Gastroesophageal sphincter (tissue), 4 donors: ENCODE results near the gene MRPL50. TPM values are rescaled to one million over a fixed set of nuclear protein-coding genes. Genes with fewer than 3 reads are reported as not detected.

Experiments
- ATAC-seq: fragments of 150-250 bp; one replicate; pipeline ENCODE4 v1.9.1; 2016; ENCODE audit warnings: mild to moderate bottlenecking, moderate library complexity
- H3K27ac ChIP-seq, 4 donors: fragments of 200-600 bp; sonication (generic) in 3 of 4; 1 replicate in 3 of 4; 2 replicates in 1 of 4; pipeline ENCODE4 v1.5.1; 2016 to 2019
- H3K27me3 ChIP-seq: fragments of 200-600 bp; sonication (generic); one replicate; pipeline ENCODE4 v1.5.1; 2019
- H3K36me3 ChIP-seq, 2 donors: fragments of 200-600 bp; sonication (generic); one replicate each; pipeline ENCODE4 v1.5.1; 2019; ENCODE audit warnings: control low read depth in 1 of 2
- H3K4me1 ChIP-seq, 3 donors: fragments of 200-600 bp; sonication (generic); 1 replicate in 2 of 3; 2 replicates in 1 of 3; pipeline ENCODE4 v1.5.1; 2016 to 2019; ENCODE audit warnings: control low read depth in 2 of 3
- H3K4me3 ChIP-seq, 2 donors: fragments of 200-600 bp; sonication (generic); one replicate each; pipeline ENCODE4 v1.5.1; 2019; ENCODE audit warnings: mild to moderate bottlenecking in 1 of 2, moderate library complexity in 1 of 2
- H3K9me3 ChIP-seq, 3 donors: fragments of 200-600 bp; sonication (generic); one replicate each; pipeline ENCODE4 v1.5.1; 2017 to 2019; ENCODE audit warnings: control low read depth in 2 of 3
- CTCF ChIP-seq, 4 experiments: fragments of 200-600 bp in 2 of 4; fragments of 450-650 bp in 2 of 4; sonication (generic) in 1 of 4; IDR thresholded peaks; one replicate each; pipeline ENCODE4 v1.5.1; 2017 to 2019; ENCODE audit warnings: antibody characterized with exemption in 4 of 4, mild to moderate bottlenecking in 2 of 4, moderate library complexity in 2 of 4
- EP300 ChIP-seq: sonication (generic); formaldehyde crosslinking; IDR thresholded peaks from one replicate; pipeline ENCODE4 v1.6.1; 2017; ENCODE audit warnings: antibody characterized with exemption, mild to moderate bottlenecking
- POLR2A ChIP-seq, 2 donors: fragments of 450-650 bp; IDR thresholded peaks; one replicate each; pipeline ENCODE4 v1.6.1; 2017; ENCODE audit warnings: antibody characterized with exemption in 2 of 2, mild to moderate bottlenecking in 2 of 2, moderate library complexity in 1 of 2
- POLR2AphosphoS5 ChIP-seq: sonication (generic); formaldehyde crosslinking; IDR thresholded peaks from one replicate; pipeline ENCODE4 v1.6.1; 2017; ENCODE audit warnings: antibody characterized with exemption
- WGBS, 2 donors: methylation state at CpG; one replicate each; pipeline ENCODE4 v1.1.5; 2018; ENCODE audit warnings: low coverage in 1 of 2; 5-methylcytosine and 5-hydroxymethylcytosine counted together
- total RNA-seq, 4 donors: library from RNA; depleted of rRNA; stranded (reverse); fragments of >200 nt; gene quantifications; one replicate each; pipeline ENCODE4 v1.1.0, GENCODE V29; 2016

MRPL50 gene
- total RNA-seq, 4 donors from 2014 or later, result 11.3 to 14.8 (median 13.4) TPM

GRCh38 chr9:101372327-101373118 is 25.9 kb downstream of the MRPL50 start:
- H3K36me3 ChIP-seq, result no peaks in the 10 kb centered on the region
- no peak overlapping the region for H3K27ac ChIP-seq
- H3K4me1 ChIP-seq, result no peaks in the 10 kb centered on the region
- no peak for TF ChIP-seq POLR2A (IDR thresholded peaks at IDR 0.05)
- no peak for TF ChIP-seq CTCF (IDR thresholded peaks at IDR 0.05)
- TF ChIP-seq POLR2AphosphoS5, result no peak
- no peak for TF ChIP-seq EP300
- no peak for ATAC-seq
- no peaks in the 10 kb centered on the region for H3K9me3 ChIP-seq
- whole genome bisulfite sequencing, 2 donors, result 23 to 53% methylated on average over 2 of the region's 2 CpGs
- no peak overlapping the region for H3K4me3 ChIP-seq
- no peaks in the 10 kb centered on the region for H3K27me3 ChIP-seq

GRCh38 chr9:101371813-101372212 is 26.6 kb downstream of the MRPL50 start:
- no peak for ATAC-seq
- Histone ChIP-seq H3K4me1 (no peaks in the 10 kb centered on the region), H3K36me3 (no peaks in the 10 kb centered on the region), H3K4me3 (no peak overlapping the region), H3K27ac (no peak overlapping the region), H3K9me3 (no peaks in the 10 kb centered on the region), H3K27me3 (no peaks in the 10 kb centered on the region)
- TF ChIP-seq POLR2A (IDR thresholded peaks at IDR 0.05) (no peak), POLR2AphosphoS5 (no peak), CTCF (IDR thresholded peaks at IDR 0.05) (no peak), EP300 (no peak)
- WGBS, 2 donors, result 81 to 86% methylated on average over 2 to 3 of the region's 3 CpGs

GRCh38 chr9:101369884-101370531 is 28.4 kb downstream of the MRPL50 start:
- ATAC-seq, result no peak
- Histone ChIP-seq H3K9me3 (no peaks in the 10 kb centered on the region), H3K36me3 (no peaks in the 10 kb centered on the region), H3K4me3 (no peak overlapping the region), H3K4me1 (no peaks in the 10 kb centered on the region), H3K27ac (no peak overlapping the region), H3K27me3 (no peaks in the 10 kb centered on the region)
- 66 to 76% methylated on average over 1 to 2 of the region's 2 CpGs for WGBS, 2 donors
- no peak for TF ChIP-seq POLR2A (IDR thresholded peaks at IDR 0.05)
- no peak for TF ChIP-seq POLR2AphosphoS5
- TF ChIP-seq EP300, result no peak
- TF ChIP-seq CTCF (IDR thresholded peaks at IDR 0.05), result no peak

GRCh38 chr9:101369286-101369685 is 29.1 kb downstream of the MRPL50 start:
- ATAC-seq, result no peak
- no peak overlapping the region for H3K4me3 ChIP-seq
- WGBS, 2 donors, result 79 to 88% methylated on average over 2 of the region's 2 CpGs
- no peaks in the 10 kb centered on the region for H3K36me3 ChIP-seq
- no peak for TF ChIP-seq EP300
- no peak for TF ChIP-seq CTCF (IDR thresholded peaks at IDR 0.05)
- no peak for TF ChIP-seq POLR2AphosphoS5
- no peak for TF ChIP-seq POLR2A (IDR thresholded peaks at IDR 0.05)
- no peaks in the 10 kb centered on the region for H3K27me3 ChIP-seq
- no peaks in the 10 kb centered on the region for H3K4me1 ChIP-seq
- no peaks in the 10 kb centered on the region for H3K9me3 ChIP-seq
- H3K27ac ChIP-seq, result no peak overlapping the region

GRCh38 chr9:101367323-101367722 is 31.1 kb downstream of the MRPL50 start:
- Histone ChIP-seq H3K9me3 (no peaks in the 10 kb centered on the region), H3K27ac (no peak overlapping the region), H3K36me3 (no peaks in the 10 kb centered on the region), H3K4me1 (no peaks in the 10 kb centered on the region), H3K4me3 (no peak overlapping the region), H3K27me3 (no peaks in the 10 kb centered on the region)
- no peak for TF ChIP-seq POLR2A (IDR thresholded peaks at IDR 0.05)
- no peak for TF ChIP-seq POLR2AphosphoS5
- no peak for TF ChIP-seq CTCF (IDR thresholded peaks at IDR 0.05)
- no peak for TF ChIP-seq EP300
- 89 to 97% methylated on average over 1 to 3 of the region's 3 CpGs for WGBS, 2 donors
- no peak for ATAC-seq
